ENCODE results near the gene ADARB2. TPM values are rescaled to one million over a fixed set of nuclear protein-coding genes. Genes with fewer than 3 reads are reported as not detected.

Gene ADARB2
- total RNA-seq, 1 donor from 2014 or later, result 0.80 TPM

GRCh38 chr10:1492641-1493040 lies 244.7 kb downstream of the ADARB2 start:
- TF ChIP-seq CTCF (IDR thresholded peaks at IDR 0.05), result no peak
- H3K27ac ChIP-seq, result no peak overlapping the region
- H3K36me3 ChIP-seq, result no peaks in the 10 kb centered on the region
- no peaks in the 10 kb centered on the region for H3K9me3 ChIP-seq
- DNase-seq, result no peak
- no peak for ATAC-seq
- intact Hi-C loops (cut with DNase I), result no loop called here
- H3K27me3 ChIP-seq (ENCODE audit: low read depth), result no peaks in the 10 kb centered on the region
- H3K4me3 ChIP-seq, result no peak overlapping the region
- H3K4me1 ChIP-seq, result no peaks in the 10 kb centered on the region

- DNase-seq (no peak), ATAC-seq (no peak)
- H3K27me3 ChIP-seq (ENCODE audit: low read depth), result no peaks in the 10 kb centered on the region
- no peak overlapping the region for H3K4me3 ChIP-seq
- intact Hi-C loops (cut with DNase I), result no loop called here
- no peaks in the 10 kb centered on the region for H3K36me3 ChIP-seq
- H3K9me3 ChIP-seq, result no peaks in the 10 kb centered on the region
- H3K27ac ChIP-seq, result no peak overlapping the region
- H3K4me1 ChIP-seq, result no peaks in the 10 kb centered on the region
- no peak for TF ChIP-seq CTCF (IDR thresholded peaks at IDR 0.05)
Observed at GRCh38 chr10:1491901-1492300, 245.4 kb downstream of the ADARB2 start.

- intact Hi-C loops (cut with DNase I), result no loop called here
- no peak for ATAC-seq
- Histone ChIP-seq H3K27me3 (ENCODE audit: low read depth) (no peaks in the 10 kb centered on the region), H3K36me3 (no peaks in the 10 kb centered on the region), H3K9me3 (no peaks in the 10 kb centered on the region), H3K27ac (no peak overlapping the region), H3K4me3 (no peak overlapping the region), H3K4me1 (no peaks in the 10 kb centered on the region)
- no peak for DNase-seq
- no peak for TF ChIP-seq CTCF (IDR thresholded peaks at IDR 0.05)
Observed at GRCh38 chr10:1489801-1490200, 247.5 kb downstream of the ADARB2 start.

GRCh38 chr10:1488970-1489548 lies 248.3 kb downstream of the ADARB2 start:
- DNase-seq, result no peak
- Histone ChIP-seq H3K27ac (no peak overlapping the region), H3K27me3 (ENCODE audit: low read depth) (no peaks in the 10 kb centered on the region), H3K36me3 (no peaks in the 10 kb centered on the region), H3K9me3 (no peaks in the 10 kb centered on the region), H3K4me1 (no peaks in the 10 kb centered on the region), H3K4me3 (no peak overlapping the region)
- ATAC-seq, result no peak
- intact Hi-C loops (cut with DNase I), result no loop called here
- no peak for TF ChIP-seq CTCF (IDR thresholded peaks at IDR 0.05)

GRCh38 chr10:1486841-1487687 lies 250.3 kb downstream of the ADARB2 start:
- DNase-seq, result no peak

More at GRCh38 chr10:1486841-1487687, 250.3 kb downstream of the ADARB2 start:
- Histone ChIP-seq H3K36me3 (no peaks in the 10 kb centered on the region), H3K27ac (no peak overlapping the region), H3K4me1 (no peaks in the 10 kb centered on the region), H3K9me3 (no peaks in the 10 kb centered on the region), H3K4me3 (no peak overlapping the region), H3K27me3 (ENCODE audit: low read depth) (no peaks in the 10 kb centered on the region)
- no peak for TF ChIP-seq CTCF (IDR thresholded peaks at IDR 0.05)
- ATAC-seq, result no peak
- intact Hi-C loops (cut with DNase I), result no loop called here
